GM18861 (cell line): ENCODE data around the gene OPCML.

ENCODE experiments used
- ATAC-seq: cut with Tn5 transposase; IDR thresholded peaks from one replicate; pipeline ENCODE4 v1.9.1; 2021; ENCODE audit not compliant: unreplicated experiment

The OPCML gene

GRCh38 chr11:133238495-133238894 lies 293.8 kb downstream of the OPCML start:
- ATAC-seq, result no peak

- ATAC-seq, result no peak
These were observed 294.3 kb downstream of the OPCML start for GRCh38 chr11:133238027-133238426.

DNA sequence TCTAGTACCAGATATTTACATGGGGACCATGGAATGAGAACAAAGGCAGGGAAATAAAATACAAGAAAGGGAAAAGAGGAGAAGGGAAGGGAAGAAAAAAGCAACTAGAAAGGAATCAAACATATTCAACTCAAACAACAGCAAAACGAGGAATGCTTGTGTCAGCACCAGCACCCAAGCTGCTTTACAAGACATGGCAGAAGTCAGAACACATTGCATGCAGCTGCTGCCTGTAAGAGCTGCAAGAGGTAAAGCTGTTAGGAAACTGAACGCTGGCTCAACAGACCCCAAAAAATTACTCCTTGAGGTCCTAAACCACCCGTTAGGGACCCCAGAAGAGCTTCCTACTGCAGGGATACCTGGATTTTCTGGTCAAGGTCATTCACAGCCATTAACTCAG lies 296.9 kb downstream of the OPCML start:
- ATAC-seq, result no peak

DNA sequence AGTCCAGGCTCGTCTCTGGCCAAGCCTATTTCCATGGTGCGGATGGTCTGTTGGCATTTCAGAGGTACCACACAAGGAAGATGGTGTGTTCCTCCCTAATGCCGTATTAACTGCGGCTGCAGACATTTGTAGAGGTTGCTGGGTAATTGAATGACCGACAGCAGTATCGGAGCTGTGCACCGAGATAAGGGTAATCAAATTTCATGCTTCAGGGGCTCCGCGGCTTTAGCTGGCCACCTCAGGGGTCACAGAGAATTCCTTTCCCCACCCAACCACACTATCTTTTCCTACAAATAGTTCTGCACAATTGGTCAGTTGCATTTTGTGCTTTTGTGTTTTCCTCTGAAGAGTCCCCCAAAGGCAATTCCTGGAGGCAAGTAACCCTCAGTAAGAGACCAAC lies 297.4 kb downstream of the OPCML start:
- ATAC-seq, result no peak

DNA sequence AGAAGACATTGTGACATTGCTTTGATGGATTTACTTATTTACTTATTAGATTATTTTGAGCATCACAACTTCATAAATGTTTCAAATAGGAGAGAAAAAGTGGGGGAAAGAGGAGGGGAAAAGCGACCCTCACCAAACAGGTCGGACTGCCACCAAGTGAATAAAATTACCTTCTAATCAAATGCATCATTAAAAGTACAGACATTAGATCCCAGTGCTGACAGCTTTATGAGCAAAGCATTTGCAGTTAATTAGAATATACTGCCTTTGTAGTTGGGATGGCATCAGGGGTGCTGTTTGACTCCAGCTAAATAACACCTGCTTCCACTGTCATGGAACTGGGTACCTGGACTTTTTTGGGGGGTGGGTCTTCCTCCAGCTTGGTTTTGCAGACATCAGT lies 299.6 kb downstream of the OPCML start:
- ATAC-seq, result no peak

- ATAC-seq, result no peak
These were observed 301.9 kb downstream of the OPCML start for GRCh38 chr11:133230431-133230830.

GRCh38 chr11:133228471-133229329 lies 303.6 kb downstream of the OPCML start:
- ATAC-seq, result no peak

GRCh38 chr11:133227632-133228111 lies 304.6 kb downstream of the OPCML start:
- no peak for ATAC-seq

DNA sequence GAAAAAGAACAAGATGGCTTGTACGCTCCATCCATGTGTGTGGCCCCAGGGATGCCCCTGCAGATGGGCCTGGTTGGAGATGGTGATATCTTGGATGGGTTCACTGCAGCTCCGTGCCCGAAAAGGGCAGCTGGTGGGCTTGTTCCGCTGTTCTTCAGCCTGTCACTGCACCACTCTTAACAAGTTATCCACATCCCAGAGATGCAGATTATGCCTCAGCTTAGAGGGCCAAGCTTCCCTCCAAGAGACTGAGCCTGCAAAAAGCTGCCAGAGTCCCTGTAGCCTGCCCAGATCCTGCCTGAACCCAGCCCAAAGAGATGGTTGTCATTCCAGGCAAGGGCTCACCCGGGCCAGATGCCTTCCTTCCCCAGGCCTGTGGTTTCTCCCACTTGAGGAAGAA lies 308.0 kb downstream of the OPCML start:
- no peak for ATAC-seq

DNA sequence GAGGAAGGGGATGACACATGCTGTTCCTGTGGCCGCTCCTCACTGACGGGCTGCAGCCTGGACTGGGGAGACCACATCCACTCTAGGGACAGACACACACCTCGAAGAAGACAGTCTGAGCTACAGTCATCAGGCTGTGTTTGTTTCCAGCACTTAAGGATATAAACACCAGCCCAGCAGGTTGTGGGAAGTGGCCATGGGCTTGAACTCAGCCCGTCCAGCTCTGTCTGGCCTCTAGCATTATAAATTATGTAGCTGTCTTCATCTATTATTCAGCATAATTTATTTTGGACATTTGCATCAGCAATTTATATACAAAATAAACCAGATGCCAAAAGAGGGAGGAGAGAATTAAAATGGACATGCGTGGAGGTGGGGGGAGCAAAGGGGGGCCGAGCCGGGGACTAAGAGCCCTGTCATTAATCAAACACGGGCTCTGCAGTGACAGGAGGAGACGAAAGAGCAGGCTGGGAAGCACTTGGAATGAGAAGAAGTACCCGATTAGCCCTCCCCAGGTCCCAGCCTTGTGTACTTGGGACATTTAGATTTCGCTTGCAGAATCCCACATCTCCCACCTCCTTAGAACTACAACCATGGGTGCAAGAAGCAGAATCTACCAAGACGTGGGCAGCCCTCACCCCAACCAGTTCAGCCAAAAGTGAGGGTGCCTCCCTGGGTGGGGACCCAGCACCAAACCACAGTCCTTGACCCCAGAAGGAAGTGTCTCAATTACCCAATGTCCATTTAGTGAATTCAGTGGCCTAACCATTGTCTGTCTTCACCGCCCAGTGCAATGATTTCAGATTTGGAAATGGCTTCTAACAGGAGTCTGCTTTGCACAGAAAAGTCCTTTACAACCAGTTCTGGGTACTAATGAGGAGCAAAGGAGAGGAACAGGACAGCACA lies 309.6 kb downstream of the OPCML start:
- no peak for ATAC-seq

- no peak for ATAC-seq
These were observed 312.8 kb downstream of the OPCML start for GRCh38 chr11:133219543-133219942.

- no peak for ATAC-seq
These were observed 315.5 kb downstream of the OPCML start for GRCh38 chr11:133216813-133217212.

DNA sequence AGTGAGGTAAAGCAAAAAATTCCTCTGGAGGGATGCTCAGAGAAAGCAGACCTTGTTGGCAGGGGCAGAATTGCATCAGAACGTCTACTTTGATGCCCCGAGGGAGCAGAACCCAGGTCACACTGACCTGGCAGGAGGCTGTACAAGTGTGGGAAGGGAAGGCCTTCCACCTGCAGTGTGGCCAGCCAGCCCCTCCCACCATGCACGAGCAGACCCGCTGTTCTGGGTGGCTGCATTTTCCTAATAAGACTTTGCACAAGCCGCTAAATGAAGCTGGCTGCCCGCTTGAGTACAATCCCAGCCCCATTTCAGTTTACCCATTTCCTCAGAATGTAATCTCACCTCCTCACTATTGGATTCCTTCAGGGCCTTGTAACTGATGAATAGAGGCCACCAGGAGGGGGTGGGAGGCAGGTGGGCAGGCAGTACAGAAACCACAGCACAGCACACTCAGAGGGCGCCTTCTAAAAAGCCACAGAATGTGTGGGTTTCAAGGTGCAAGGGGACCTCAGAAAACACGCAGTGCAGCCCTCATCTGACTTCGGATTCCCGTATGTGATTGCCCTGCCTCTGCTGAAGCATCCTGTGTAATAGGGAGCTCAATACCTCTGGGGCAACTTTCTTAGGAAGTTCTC lies 316.6 kb downstream of the OPCML start:
- no peak for ATAC-seq

DNA sequence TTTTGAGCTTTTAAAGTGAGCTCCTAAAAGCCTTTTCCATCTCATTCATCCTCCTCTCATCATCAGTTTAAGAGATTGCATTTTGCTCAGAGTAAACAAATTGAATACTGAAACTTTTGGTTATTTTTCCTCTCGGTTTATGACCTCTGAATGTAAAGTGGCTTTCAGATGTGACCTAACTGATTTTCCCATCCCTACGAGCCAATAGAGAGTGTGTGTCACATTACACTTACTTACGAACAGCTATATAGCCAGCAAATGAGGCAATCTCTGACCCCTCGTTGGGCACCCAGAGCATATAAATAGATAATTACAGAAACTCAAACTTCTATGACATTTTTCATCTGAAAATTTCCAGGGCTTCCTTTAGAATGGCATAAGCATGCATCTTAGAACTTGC lies 317.7 kb downstream of the OPCML start:
- ATAC-seq, result no peak

DNA sequence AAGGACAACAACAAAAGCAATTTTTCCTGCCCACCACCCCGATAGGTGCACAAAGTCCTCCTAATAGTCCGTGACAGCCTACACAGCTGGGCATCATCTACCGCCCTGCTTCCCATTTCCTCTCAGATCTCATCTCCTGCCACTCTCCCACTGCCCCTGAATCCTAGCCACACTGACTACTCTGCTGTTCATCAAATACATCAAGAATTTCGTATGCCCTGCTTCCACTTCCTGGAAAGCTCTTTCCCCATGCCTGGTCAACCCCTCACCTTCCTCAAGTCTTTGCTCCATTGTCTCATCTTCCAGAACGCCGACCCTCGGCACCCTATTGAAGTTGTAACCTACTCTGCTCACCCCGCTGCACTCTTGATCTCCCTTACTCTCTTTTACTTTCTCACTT lies 320.1 kb downstream of the OPCML start:
- no peak for ATAC-seq

DNA sequence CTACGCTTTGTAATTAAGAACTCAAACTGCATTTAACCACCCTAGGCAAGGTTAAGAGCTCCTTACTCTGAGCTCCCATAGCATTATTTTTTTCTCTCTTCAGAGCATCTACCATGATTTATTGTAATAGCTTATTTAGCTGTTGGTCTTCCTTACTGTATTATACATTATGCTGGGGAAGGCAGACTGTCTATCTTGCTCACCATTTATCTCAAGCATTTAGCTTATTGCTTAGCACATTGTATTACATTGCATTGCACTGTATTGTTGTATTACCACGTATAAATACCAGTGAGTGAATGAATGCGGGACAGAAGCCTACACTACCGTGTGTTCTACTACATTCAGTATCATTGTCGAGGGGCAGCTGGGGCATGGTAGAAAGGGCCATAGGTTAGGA lies 324.3 kb downstream of the OPCML start:
- no peak for ATAC-seq

GRCh38 chr11:133206313-133207005 lies 325.8 kb downstream of the OPCML start:
- ATAC-seq, result no peak

- no peak for ATAC-seq
These were observed 328.1 kb downstream of the OPCML start for GRCh38 chr11:133204158-133204557.

- no peak for ATAC-seq
These were observed 329.5 kb downstream of the OPCML start for GRCh38 chr11:133202816-133203215.

- no peak for ATAC-seq
These were observed 333.9 kb downstream of the OPCML start for GRCh38 chr11:133198438-133198837.

- no peak for ATAC-seq
These were observed 334.9 kb downstream of the OPCML start for GRCh38 chr11:133197425-133197824.
